ENCODE results near the gene EEFSEC.

EEFSEC gene

GRCh38 chr3:128287216-128287615, 133.9 kb downstream of the EEFSEC start:
- no peak overlapping the region for H3K4me3 ChIP-seq (ENCODE audit: low read depth, low read length)
- TF ChIP-seq CTCF (IDR thresholded peaks at IDR 0.05; ENCODE audit: low read depth, low read length), result no peak

- TF ChIP-seq CTCF (IDR thresholded peaks at IDR 0.05; ENCODE audit: low read depth, low read length), result no peak
- no peak overlapping the region for H3K4me3 ChIP-seq (ENCODE audit: low read depth, low read length)
Observed at GRCh38 chr3:128289534-128289933, 136.3 kb downstream of the EEFSEC start.

GRCh38 chr3:128290484-128290883, 137.2 kb downstream of the EEFSEC start:
- no peak overlapping the region for H3K4me3 ChIP-seq (ENCODE audit: low read depth, low read length)
- TF ChIP-seq CTCF (IDR thresholded peaks at IDR 0.05; ENCODE audit: low read depth, low read length), result no peak

GRCh38 chr3:128293930-128294329, 140.6 kb downstream of the EEFSEC start:
- TF ChIP-seq CTCF (IDR thresholded peaks at IDR 0.05; ENCODE audit: low read depth, low read length), result no peak
- no peak overlapping the region for H3K4me3 ChIP-seq (ENCODE audit: low read depth, low read length)

GRCh38 chr3:128294999-128295468, 141.8 kb downstream of the EEFSEC start:
- no peak overlapping the region for H3K4me3 ChIP-seq (ENCODE audit: low read depth, low read length)
- TF ChIP-seq CTCF (IDR thresholded peaks at IDR 0.05; ENCODE audit: low read depth, low read length), result no peak

GRCh38 chr3:128296469-128297251, 143.4 kb downstream of the EEFSEC start:
- TF ChIP-seq CTCF (IDR thresholded peaks at IDR 0.05; ENCODE audit: low read depth, low read length), result no peak
- no peak overlapping the region for H3K4me3 ChIP-seq (ENCODE audit: low read depth, low read length)

GRCh38 chr3:128297401-128298138, 144.3 kb downstream of the EEFSEC start:
- no peak overlapping the region for H3K4me3 ChIP-seq (ENCODE audit: low read depth, low read length)
- no peak for TF ChIP-seq CTCF (IDR thresholded peaks at IDR 0.05; ENCODE audit: low read depth, low read length)

Data from WI38 (cell line).